ENCODE measurements around the gene IL1B.

DNA sequence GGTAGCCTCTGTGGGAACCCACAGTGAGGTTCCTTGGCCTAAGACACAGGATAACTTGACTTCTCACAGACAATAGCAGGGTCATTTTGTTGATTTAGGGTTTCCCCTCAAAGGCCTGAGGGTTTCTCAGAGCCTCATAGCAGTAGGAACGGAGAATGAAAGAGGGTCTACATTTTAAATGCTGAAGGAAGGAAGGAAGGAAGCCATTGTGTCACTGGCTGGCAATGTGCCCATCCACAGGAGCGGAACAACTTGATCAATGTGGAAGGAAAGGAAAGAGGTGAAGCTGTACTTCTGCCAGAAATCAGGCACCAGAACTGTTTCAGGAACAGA lies 5.1 kb downstream of the IL1B start:
- TF ChIP-seq, protein P1, sequence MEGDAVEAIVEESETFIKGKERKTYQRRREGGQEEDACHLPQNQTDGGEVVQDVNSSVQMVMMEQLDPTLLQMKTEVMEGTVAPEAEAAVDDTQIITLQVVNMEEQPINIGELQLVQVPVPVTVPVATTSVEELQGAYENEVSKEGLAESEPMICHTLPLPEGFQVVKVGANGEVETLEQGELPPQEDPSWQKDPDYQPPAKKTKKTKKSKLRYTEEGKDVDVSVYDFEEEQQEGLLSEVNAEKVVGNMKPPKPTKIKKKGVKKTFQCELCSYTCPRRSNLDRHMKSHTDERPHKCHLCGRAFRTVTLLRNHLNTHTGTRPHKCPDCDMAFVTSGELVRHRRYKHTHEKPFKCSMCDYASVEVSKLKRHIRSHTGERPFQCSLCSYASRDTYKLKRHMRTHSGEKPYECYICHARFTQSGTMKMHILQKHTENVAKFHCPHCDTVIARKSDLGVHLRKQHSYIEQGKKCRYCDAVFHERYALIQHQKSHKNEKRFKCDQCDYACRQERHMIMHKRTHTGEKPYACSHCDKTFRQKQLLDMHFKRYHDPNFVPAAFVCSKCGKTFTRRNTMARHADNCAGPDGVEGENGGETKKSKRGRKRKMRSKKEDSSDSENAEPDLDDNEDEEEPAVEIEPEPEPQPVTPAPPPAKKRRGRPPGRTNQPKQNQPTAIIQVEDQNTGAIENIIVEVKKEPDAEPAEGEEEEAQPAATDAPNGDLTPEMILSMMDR (conservative IDR thresholded peaks at IDR 0.05), result no peak
- TF ChIP-seq ZFX (IDR thresholded peaks at IDR 0.05), result no peak

All from C4-2B (cell line).